GM12878 (cell line): Measurements from ENCODE around the gene CARS2. TPM values are rescaled to one million over a fixed set of nuclear protein-coding genes. Genes with fewer than 3 reads are reported as not detected.

Experiments used
- ATAC-seq: fragments of 200-7000 bp; cut with Tn5 transposase; 3 replicates; pipeline ENCODE4 v1.9.1; 2020; ENCODE audit warnings: mild to moderate bottlenecking, moderate library complexity
- BruUV-seq: library from RNA; stranded (reverse); fragments of 400-500 nt; replicated peaks from 2 replicates; lab custom pipeline; 2021; lab: Mats Ljungman, UMichigan
- CTCF ChIA-PET: fragments of 300-600 bp; sonication (Branson Sonifier 250); formaldehyde crosslinking; extraction: SDS; loops from one replicate; lab custom pipeline; 2021; ENCODE audit warnings: inconsistent platforms; lab: Yijun Ruan, JAX
- POLR2A ChIA-PET: fragments of 350-600 bp; formaldehyde crosslinking; extraction: SDS; loops from one replicate; lab custom pipeline; 2021; ENCODE audit warnings: inconsistent platforms; lab: Charles Lee
- RAD21 ChIA-PET: fragments of 300-600 bp; sonication (Branson Sonifier 250); formaldehyde crosslinking; loops from one replicate; lab custom pipeline; 2023; ENCODE audit warnings: antibody characterized with exemption; ENCODE audit not compliant: unreplicated experiment; lab: Charles Lee
- SMC1A ChIA-PET: fragments of 300-600 bp; sonication (Branson Sonifier 250); formaldehyde crosslinking; loops from one replicate; lab custom pipeline; 2023; ENCODE audit not compliant: unreplicated experiment, uncharacterized antibody; lab: Charles Lee
- DNase-seq: peaks from one replicate; pipeline ENCODE4 v3.0.0-alpha.2; 2011; ENCODE audit warnings: low read depth, low spot score
- FAIRE-seq: peaks from 3 replicates; lab custom pipeline; 2011; peaks lifted over from hg19 to GRCh38; lab: Jason Lieb, UNC
- H2AFZ ChIP-seq: 2 replicates; pipeline ENCODE4 v1.6.0; 2011; ENCODE audit warnings: low read depth, low read length, control low read depth; ENCODE audit not compliant: control insufficient read depth
- H3K27ac ChIP-seq: 2 replicates; pipeline ENCODE4 v1.5.1; 2011; ENCODE audit warnings: control low read depth; ENCODE audit not compliant: control insufficient read depth, insufficient read depth
- H3K27me3 ChIP-seq, 2 experiments: replicated peaks in 1 of 2; 2 replicates each; pipeline versions ENCODE4 v1.6.0 to v1.6.1; 2011; ENCODE audit warnings: low read length in 1 of 2; ENCODE audit not compliant: control insufficient read depth in 2 of 2, insufficient read depth in 2 of 2
- H3K36me3 ChIP-seq, 2 experiments: 2 replicates each; pipeline ENCODE4 v1.5.1; 2011; ENCODE audit warnings: low read length in 1 of 2; ENCODE audit not compliant: control insufficient read depth in 2 of 2, insufficient read depth in 2 of 2
- H3K4me1 ChIP-seq: 2 replicates; pipeline ENCODE4 v1.6.1; 2011; ENCODE audit warnings: mild to moderate bottlenecking, low read length, moderate library complexity, mixed read lengths; ENCODE audit not compliant: control insufficient read depth, insufficient read depth
- H3K4me2 ChIP-seq: 2 replicates; pipeline ENCODE4 v1.6.0; 2011; ENCODE audit warnings: control low read depth; ENCODE audit not compliant: control insufficient read depth, insufficient read depth
- H3K4me3 ChIP-seq: fragments of 200-600 bp; sonication (generic); 2 replicates; pipeline ENCODE4 v1.5.1; 2016
- H3K79me2 ChIP-seq: 2 replicates; pipeline ENCODE4 v1.6.0; 2011; ENCODE audit warnings: low read length; ENCODE audit not compliant: control insufficient read depth, insufficient read depth
- H3K9ac ChIP-seq: 2 replicates; pipeline ENCODE4 v1.8.0; 2011; ENCODE audit warnings: low read length, control low read depth, mixed read lengths; ENCODE audit not compliant: control insufficient read depth, insufficient read depth
- H3K9me3 ChIP-seq: replicated peaks from 3 replicates; pipeline ENCODE4 v1.5.1; 2011; ENCODE audit warnings: mild to moderate bottlenecking, low read length; ENCODE audit not compliant: control insufficient read depth, insufficient read depth
- H4K20me1 ChIP-seq: 2 replicates; pipeline ENCODE4 v1.6.0; 2011; ENCODE audit not compliant: control insufficient read depth, insufficient read depth
- ESRRA ChIP-seq: IDR thresholded peaks from 2 replicates; pipeline ENCODE4 v1.6.1; 2012; ENCODE audit warnings: mild to moderate bottlenecking, low read length, improper control_type of control experiment
- MTA2 ChIP-seq: fragments of 450-650 bp; IDR thresholded peaks from 2 replicates; pipeline ENCODE4 v1.6.1; 2016; ENCODE audit warnings: low read depth, mild to moderate bottlenecking, moderate library complexity
- POLR2A ChIP-seq: IDR thresholded peaks from 2 replicates; pipeline ENCODE4 v1.6.1; 2011; ENCODE audit warnings: low read depth, mild to moderate bottlenecking, low read length
- STAT1 ChIP-seq: fragments of 450-650 bp; conservative IDR thresholded peaks from 2 replicates; pipeline ENCODE4 v1.6.1; 2014; ENCODE audit warnings: antibody characterized with exemption, mild to moderate bottlenecking
- ZNF217 ChIP-seq: fragments of 450-650 bp; IDR thresholded peaks from 2 replicates; pipeline ENCODE4 v1.6.1; 2017; ENCODE audit warnings: antibody characterized with exemption, mild to moderate bottlenecking
- WGBS: methylation state at CpG from one replicate; pipeline ENCODE4 v1.1.6; 2016; ENCODE audit warnings: low lambda C conversion rate; ENCODE audit not compliant: insufficient replicate concordance, insufficient coverage; ENCODE audit errors: missing lambda C conversion rate; 5-methylcytosine and 5-hydroxymethylcytosine counted together
- in situ Hi-C: fragments of 300-500 bp; cut with MboI; formaldehyde crosslinking; loops from 9 replicates; pipeline ENCODE4 v1.14.3; 2018; ENCODE audit warnings: mixed read lengths
- intact Hi-C: fragments of 100-400 bp; cut with micrococcal nuclease; formaldehyde crosslinking; loops from one replicate; pipeline ENCODE4 v1.14.2; 2022; ENCODE audit not compliant: unreplicated experiment
- polyA plus RNA-seq, 11 experiments: library from polyadenylated mRNA; depleted of rRNA in 4 of 11; unstranded in 6 of 11; stranded (reverse) in 5 of 11; fragments of >200 nt; fragmentation: Nextera tagmentation in 4 of 11; fragmentation: Illumina TruSeq in 1 of 11; extraction: Ambion mirVana in 4 of 11; extraction: Trizol in 1 of 11; gene quantifications; 1 replicate in 1 of 11; 2 replicates in 10 of 11; pipeline versions ENCODE4 v1.2.1 to v1.2.3, GENCODE V29; 2011 to 2016; ENCODE audit warnings: inconsistent platforms in 2 of 11, missing spikeins in 2 of 11, low read depth in 1 of 11
- total RNA-seq, 4 experiments: library from RNA; depleted of rRNA in 3 of 4; stranded (reverse); fragments of >200 nt in 3 of 4; fragmentation: Illumina TruSeq in 1 of 4; extraction: Trizol in 1 of 4; gene quantifications; 2 replicates each; pipeline versions ENCODE4 v1.2.1 to v1.2.3, GENCODE V29; 2013 to 2021
- TF ChIP-seq, protein P1 (sequence below): IDR thresholded peaks from 2 replicates; pipeline ENCODE4 v1.6.1; 2011; ENCODE audit warnings: mild to moderate bottlenecking, low read depth, low read length, moderate library complexity; ENCODE audit not compliant: insufficient replicate concordance
- TF ChIP-seq, protein P2 (sequence below): fragments of 450-650 bp; IDR thresholded peaks from 2 replicates; pipeline ENCODE4 v1.6.1; 2016; ENCODE audit warnings: mild to moderate bottlenecking

The CARS2 gene
- total and polyA plus RNA-seq, 10 of the 15 experiments (the other 5 are each of a cell fraction or from before 2014, with no cell fraction given) = 4.2 to 101 (median 61.5) TPM

DNA sequence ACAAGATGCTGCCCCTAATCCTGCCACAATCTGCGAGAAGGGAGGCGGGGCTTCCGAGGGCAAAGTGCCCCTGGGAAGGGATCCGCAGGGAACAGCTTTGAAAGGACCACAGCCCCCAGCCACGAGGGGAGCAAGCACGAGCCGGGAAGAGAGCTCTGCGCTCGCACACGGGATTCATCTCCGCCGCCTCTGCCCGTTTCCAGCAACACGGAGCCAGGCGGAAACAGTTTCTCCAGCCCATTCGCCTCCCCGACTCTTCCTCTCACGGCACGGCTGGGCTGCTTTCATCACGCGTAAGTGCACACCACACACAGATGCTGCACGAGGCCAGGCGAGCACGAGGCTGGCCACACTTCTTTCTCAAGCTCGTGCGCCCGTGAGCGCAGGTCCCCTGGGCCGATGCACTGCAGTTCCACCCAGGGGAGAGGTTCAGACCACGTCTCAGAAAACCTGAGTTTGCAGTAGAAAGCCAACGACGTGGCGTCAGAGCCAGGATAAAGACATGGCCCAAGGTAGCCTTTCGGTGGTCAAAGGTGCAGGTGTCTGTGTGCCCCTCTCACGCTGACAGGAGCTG lies 57.0 kb downstream of the CARS2 start:
- intact Hi-C loops = no loop called here
- ChIA-PET CTCF (interaction anchor here (1.1 kb wide), 1 partner anchor 9 kb away, joined by 3 read pairs; no protein-coding TSS in a partner anchor), RAD21 (no interaction called here), POLR2A (no interaction called here), SMC1A (interaction anchor here (0.8 kb wide), 1 partner anchor 170 kb away, joined by 3 read pairs; no protein-coding TSS in a partner anchor)
- H4K20me1 ChIP-seq = no peaks in the 10 kb centered on the region
- no peaks in the 10 kb centered on the region for H3K27me3 ChIP-seq
- H3K9me3 ChIP-seq = no peaks in the 10 kb centered on the region
- no peak for FAIRE-seq
- DNase-seq = no peak
- BruUV-seq = no TSS peak
- H3K4me3 ChIP-seq = no peak overlapping the region
- WGBS = 96% methylated on average over 34 of the region's 35 CpGs
- H3K27ac ChIP-seq = no peak overlapping the region
- no peak overlapping the region for H2AFZ ChIP-seq
- ATAC-seq = no peak
- no peak overlapping the region for H3K9ac ChIP-seq
- H3K4me2 ChIP-seq = no peak overlapping the region
- TF ChIP-seq ZNF217 (no peak), ESRRA (no peak), POLR2A (no peak; the same call in 1 of the 2 replicates), MTA2 (no peak), STAT1 (no peak)
- TF ChIP-seq, protein P1, sequence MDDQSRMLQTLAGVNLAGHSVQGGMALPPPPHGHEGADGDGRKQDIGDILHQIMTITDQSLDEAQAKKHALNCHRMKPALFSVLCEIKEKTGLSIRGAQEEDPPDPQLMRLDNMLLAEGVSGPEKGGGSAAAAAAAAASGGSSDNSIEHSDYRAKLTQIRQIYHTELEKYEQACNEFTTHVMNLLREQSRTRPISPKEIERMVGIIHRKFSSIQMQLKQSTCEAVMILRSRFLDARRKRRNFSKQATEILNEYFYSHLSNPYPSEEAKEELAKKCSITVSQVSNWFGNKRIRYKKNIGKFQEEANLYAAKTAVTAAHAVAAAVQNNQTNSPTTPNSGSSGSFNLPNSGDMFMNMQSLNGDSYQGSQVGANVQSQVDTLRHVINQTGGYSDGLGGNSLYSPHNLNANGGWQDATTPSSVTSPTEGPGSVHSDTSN = no peak
- TF ChIP-seq, protein P2, sequence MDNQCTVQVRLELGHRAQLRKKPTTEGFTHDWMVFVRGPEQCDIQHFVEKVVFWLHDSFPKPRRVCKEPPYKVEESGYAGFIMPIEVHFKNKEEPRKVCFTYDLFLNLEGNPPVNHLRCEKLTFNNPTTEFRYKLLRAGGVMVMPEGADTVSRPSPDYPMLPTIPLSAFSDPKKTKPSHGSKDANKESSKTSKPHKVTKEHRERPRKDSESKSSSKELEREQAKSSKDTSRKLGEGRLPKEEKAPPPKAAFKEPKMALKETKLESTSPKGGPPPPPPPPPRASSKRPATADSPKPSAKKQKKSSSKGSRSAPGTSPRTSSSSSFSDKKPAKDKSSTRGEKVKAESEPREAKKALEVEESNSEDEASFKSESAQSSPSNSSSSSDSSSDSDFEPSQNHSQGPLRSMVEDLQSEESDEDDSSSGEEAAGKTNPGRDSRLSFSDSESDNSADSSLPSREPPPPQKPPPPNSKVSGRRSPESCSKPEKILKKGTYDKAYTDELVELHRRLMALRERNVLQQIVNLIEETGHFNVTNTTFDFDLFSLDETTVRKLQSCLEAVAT = no peak
- in situ Hi-C loops = no loop called here
- no peaks in the 10 kb centered on the region; the same call in 1 of the 2 replicates for H3K79me2 ChIP-seq
- H3K36me3 ChIP-seq = peaks cover 22 to 28% of the 10 kb centered on the region in 2 experiments
- peaks cover 19% of the 10 kb centered on the region for H3K4me1 ChIP-seq
